ENCODE measurements around the gene ALDH5A1. TPM values are rescaled to one million over a fixed set of nuclear protein-coding genes. Genes with fewer than 3 reads are reported as not detected.

ALDH5A1 gene
- total and polyA plus RNA-seq, 2 of the 13 experiments (the other 11 are each of a cell fraction or from before 2014, with no cell fraction given), result 12.8 to 32.5 TPM

DNA sequence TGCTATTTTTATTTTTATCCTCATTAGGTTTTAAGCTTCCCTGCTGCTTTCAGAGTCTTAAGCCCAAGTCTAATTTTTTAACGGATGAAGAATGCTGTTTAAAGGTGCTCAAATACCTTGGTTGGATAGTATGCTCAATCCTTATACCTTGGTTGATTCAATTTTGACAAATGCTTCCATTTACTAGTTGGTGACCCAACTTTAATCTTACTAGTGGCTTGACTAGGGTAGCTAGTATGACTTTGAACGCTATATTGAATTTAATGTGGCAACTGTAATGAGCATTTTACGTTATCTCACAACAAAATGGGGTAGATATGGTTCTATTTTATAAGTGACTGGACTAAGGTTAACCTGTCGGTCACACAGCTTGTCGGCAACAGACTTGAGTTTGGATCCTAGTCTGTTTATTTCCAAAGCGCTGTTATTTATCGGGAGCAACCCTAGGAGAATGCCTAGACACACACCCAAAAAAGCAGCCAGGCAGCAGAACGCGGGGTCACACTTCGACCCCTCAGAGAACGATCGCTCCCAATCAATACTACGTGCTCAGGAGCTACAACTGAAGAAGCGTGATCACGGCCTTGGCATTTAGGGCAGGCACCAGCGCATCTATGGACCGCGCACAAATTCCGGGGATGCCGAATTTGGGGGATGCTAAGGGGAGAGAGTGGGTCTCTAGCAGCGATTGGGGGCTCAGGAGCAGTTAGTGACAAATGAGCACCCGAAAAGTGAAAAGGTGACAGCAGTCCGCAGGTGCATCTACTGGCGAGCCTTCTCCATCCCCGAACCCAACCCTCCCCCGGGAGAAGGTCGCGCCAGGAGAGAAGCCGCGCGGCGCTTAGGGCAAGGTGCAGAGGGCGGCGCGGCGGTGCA is 586 bp upstream of the ALDH5A1 start (continued):
- TF ChIP-seq ZSCAN9 (CRISPR knock-in tag; IDR thresholded peaks at IDR 0.05; ENCODE audit: borderline replicate concordance) (no peak), GFI1 (CRISPR knock-in tag; IDR thresholded peaks at IDR 0.05; ENCODE audit: borderline replicate concordance) (no peak; the same call in 1 of the 2 replicates), ZNF121 (CRISPR knock-in tag; IDR thresholded peaks at IDR 0.05) (0 out of 2 replicates have a peak, but pooled peaks have one; percentile 13), TOE1 (CRISPR knock-in tag; IDR thresholded peaks at IDR 0.05) (no peak), FOXM1 (CRISPR knock-in tag; IDR thresholded peaks at IDR 0.05) (no peak), EHMT2 (IDR thresholded peaks at IDR 0.05; ENCODE audit: borderline replicate concordance, low read depth, low read length) (no peak), SP4 (CRISPR knock-in tag; IDR thresholded peaks at IDR 0.05) (0 out of 2 replicates have a peak, but pooled peaks have one; percentile 5), MTF1 (CRISPR knock-in tag; IDR thresholded peaks at IDR 0.05) (no peak)
- TF ChIP-seq, protein P1, sequence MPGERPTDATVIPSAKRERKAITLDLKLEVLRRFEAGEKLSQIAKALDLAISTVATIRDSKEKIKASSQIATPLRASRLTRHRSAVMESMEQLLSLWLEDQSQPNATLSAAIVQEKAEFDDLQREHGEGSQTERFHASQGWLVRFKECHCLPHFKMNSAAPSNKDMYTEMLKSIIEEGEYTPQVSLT (CRISPR knock-in tag; IDR thresholded peaks at IDR 0.05; ENCODE audit: borderline replicate concordance, low read depth), result no peak
- TF ChIP-seq, protein P2, sequence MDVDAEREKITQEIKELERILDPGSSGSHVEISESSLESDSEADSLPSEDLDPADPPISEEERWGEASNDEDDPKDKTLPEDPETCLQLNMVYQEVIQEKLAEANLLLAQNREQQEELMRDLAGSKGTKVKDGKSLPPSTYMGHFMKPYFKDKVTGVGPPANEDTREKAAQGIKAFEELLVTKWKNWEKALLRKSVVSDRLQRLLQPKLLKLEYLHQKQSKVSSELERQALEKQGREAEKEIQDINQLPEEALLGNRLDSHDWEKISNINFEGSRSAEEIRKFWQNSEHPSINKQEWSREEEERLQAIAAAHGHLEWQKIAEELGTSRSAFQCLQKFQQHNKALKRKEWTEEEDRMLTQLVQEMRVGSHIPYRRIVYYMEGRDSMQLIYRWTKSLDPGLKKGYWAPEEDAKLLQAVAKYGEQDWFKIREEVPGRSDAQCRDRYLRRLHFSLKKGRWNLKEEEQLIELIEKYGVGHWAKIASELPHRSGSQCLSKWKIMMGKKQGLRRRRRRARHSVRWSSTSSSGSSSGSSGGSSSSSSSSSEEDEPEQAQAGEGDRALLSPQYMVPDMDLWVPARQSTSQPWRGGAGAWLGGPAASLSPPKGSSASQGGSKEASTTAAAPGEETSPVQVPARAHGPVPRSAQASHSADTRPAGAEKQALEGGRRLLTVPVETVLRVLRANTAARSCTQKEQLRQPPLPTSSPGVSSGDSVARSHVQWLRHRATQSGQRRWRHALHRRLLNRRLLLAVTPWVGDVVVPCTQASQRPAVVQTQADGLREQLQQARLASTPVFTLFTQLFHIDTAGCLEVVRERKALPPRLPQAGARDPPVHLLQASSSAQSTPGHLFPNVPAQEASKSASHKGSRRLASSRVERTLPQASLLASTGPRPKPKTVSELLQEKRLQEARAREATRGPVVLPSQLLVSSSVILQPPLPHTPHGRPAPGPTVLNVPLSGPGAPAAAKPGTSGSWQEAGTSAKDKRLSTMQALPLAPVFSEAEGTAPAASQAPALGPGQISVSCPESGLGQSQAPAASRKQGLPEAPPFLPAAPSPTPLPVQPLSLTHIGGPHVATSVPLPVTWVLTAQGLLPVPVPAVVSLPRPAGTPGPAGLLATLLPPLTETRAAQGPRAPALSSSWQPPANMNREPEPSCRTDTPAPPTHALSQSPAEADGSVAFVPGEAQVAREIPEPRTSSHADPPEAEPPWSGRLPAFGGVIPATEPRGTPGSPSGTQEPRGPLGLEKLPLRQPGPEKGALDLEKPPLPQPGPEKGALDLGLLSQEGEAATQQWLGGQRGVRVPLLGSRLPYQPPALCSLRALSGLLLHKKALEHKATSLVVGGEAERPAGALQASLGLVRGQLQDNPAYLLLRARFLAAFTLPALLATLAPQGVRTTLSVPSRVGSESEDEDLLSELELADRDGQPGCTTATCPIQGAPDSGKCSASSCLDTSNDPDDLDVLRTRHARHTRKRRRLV (CRISPR knock-in tag; IDR thresholded peaks at IDR 0.05), result no peak
- TF ChIP-seq, protein P3, sequence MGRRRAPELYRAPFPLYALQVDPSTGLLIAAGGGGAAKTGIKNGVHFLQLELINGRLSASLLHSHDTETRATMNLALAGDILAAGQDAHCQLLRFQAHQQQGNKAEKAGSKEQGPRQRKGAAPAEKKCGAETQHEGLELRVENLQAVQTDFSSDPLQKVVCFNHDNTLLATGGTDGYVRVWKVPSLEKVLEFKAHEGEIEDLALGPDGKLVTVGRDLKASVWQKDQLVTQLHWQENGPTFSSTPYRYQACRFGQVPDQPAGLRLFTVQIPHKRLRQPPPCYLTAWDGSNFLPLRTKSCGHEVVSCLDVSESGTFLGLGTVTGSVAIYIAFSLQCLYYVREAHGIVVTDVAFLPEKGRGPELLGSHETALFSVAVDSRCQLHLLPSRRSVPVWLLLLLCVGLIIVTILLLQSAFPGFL (CRISPR knock-in tag; IDR thresholded peaks at IDR 0.05), result no peak
- TF ChIP-seq, protein P4, sequence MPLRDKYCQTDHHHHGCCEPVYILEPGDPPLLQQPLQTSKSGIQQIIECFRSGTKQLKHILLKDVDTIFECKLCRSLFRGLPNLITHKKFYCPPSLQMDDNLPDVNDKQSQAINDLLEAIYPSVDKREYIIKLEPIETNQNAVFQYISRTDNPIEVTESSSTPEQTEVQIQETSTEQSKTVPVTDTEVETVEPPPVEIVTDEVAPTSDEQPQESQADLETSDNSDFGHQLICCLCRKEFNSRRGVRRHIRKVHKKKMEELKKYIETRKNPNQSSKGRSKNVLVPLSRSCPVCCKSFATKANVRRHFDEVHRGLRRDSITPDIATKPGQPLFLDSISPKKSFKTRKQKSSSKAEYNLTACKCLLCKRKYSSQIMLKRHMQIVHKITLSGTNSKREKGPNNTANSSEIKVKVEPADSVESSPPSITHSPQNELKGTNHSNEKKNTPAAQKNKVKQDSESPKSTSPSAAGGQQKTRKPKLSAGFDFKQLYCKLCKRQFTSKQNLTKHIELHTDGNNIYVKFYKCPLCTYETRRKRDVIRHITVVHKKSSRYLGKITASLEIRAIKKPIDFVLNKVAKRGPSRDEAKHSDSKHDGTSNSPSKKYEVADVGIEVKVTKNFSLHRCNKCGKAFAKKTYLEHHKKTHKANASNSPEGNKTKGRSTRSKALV (CRISPR knock-in tag; IDR thresholded peaks at IDR 0.05), result peak; percentile 79

Data from HepG2 (cell line).